HS-27A (cell line): ENCODE results near the gene LRP5.
"Not testable (repeated sequence)": the region's sequence is repeated elsewhere in the genome, so short reads cannot be mapped to it uniquely, and the experiment has no call there.

ENCODE experiments used
- DNase-seq: peaks from one replicate; pipeline ENCODE4 v3.0.0-alpha.2; 2012; ENCODE audit warnings: low read depth, missing footprints

Gene LRP5

GRCh38 chr11:68329536-68329935 is 17.1 kb downstream of the LRP5 start:
- no peak for DNase-seq

DNA sequence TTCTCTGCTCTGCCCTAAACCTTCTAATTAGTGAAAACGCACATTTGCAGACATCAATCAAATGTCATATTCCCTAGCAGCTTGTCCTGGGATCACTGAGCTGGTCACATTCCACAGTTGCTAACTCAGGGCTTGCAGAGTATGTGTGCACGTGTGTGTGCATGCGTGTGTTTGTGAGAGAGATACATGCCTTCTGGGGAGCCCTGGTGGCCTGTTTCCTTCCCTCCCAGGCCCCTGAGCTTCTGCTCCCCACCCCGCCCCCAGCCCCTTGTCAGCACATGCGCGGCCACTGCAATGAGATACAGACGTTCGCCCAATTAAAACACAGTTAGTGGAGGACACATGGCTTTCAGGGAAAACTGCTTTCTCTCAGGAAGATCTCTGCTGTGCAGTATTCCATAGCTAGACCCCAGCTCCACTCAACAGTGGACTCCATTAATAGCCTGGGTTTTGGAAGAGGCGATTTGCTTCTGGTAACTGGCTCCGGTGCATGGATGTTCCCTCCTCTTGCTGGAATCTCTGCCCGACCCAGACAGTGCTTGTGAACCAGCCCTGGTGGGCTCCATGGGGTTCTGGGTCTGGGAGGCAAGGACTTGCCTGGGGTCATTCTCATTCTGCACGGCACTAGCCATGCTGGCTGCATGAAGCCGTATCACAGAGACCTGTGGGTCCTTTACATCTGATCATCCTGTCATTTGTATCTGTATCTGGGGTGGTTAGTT is 17.7 kb downstream of the LRP5 start:
- no peak for DNase-seq

GRCh38 chr11:68330700-68331337 is 18.4 kb downstream of the LRP5 start:
- no peak for DNase-seq

GRCh38 chr11:68331338-68331947 is 19.1 kb downstream of the LRP5 start:
- no peak for DNase-seq

DNA sequence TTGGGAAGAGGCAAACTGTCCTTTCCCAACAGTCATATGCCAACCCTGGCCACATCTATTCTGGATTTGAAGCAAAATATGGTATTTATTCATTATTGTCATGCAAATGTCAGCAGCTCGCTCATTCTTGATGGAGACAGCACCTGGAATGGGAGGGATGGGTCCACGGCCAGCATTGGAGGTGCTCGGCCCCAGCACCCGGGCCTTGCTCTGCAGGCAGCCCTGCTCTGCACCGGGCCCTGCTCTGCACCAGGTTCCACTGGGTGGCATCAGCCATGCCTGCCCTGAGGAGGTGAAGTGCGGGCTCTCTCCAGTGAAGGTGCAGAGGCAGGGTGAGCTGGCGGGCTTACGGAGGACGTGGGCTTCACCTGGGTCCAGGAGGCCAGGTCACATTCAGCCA is 19.8 kb downstream of the LRP5 start:
- no peak for DNase-seq

DNA sequence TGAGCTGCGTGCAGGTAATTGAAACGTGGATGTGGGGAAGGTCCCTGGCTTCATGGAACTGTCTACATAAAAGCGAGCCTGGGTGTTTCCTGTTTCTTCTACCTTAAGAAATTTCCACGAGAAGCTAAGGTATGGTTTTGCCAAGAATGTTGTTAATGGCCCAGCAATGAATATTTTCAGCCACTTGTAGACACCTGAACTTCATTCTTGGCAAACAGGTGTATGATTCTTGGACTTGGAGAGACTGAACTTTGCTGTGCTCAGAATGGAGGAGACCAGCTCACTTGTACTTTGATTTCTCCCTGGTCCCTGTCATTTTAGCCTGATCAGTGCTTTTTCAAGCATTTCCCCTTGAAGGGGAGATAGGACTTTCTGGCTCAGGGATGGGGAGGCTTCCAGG is 20.8 kb downstream of the LRP5 start:
- no peak for DNase-seq

GRCh38 chr11:68334923-68335322 is 22.5 kb downstream of the LRP5 start:
- DNase-seq: no peak

DNA sequence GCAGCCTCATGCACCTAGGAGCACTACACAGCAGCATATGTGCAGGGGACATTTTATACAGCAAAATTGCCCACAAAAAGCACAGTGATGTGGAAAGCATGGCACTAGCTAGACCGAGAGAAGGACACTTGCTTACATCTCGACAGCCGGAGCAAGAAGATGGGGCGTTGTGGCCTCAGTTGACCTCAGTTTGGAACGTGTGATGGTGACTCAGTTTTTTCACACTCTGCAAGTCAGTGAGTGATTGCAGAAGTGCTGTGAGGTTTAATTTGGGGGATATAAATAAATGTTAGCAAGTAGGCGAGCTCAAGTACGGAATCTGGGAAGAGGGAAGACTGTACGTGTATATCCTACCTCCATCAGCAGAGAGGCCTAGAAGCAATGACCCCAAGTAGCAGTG is 23.3 kb downstream of the LRP5 start:
- DNase-seq: no peak

DNA sequence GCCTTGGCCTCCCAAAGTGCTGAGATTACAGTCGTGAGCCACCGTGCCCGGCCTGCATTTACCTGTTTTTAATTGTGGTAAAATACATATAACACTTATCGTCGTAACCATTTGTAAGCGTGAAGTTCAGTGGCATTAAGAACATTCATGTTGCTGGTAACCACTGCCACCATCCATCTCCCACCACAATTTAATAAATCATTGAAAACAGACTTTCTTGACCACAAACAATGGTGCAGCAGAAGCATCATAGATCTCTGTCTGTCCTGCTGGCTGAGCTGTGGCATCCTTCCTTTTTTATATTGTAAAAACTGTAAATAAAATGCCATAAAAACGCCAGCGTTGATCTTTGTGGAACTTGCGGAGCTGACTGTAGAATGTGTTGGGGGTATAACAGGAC is 24.3 kb downstream of the LRP5 start:
- DNase-seq: no peak

GRCh38 chr11:68337399-68337835 is 25.0 kb downstream of the LRP5 start:
- no peak for DNase-seq

DNA sequence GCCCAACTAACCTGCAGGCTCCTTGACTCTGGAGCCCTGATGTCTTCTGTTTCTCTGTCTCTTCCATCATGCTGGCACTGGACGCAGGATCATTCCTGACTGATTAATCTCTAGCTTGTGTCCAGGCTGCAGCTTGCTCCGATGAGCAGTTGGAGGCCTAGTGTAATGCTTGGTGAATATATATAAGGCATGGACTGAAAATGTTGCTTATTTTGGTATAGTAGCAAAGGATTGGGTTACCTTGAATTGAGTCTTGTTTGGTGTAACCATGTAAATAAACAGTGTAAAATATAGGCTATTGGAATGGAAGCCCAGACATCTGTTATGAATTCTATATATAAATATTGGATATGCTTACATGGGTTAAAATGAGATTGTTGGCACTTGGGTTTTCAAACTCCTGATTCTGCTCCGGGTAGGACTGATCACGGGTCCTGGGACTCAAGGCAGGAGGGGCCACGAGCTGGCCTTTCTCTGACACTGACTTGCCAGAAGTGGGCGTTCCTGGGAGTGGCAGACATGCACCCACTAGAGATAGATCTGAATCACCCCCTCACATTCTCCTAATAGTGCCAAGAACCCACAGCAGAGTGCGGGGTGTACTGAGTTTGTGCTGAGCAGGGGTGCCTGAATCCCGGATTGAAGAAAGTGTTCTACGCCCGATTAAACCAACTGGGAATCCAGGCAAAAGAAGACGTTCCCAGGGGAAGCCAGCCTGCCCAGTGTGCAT is 25.8 kb downstream of the LRP5 start:
- no peak for DNase-seq

- no peak for DNase-seq
These were observed 27.8 kb downstream of the LRP5 start for GRCh38 chr11:68340003-68340767.

DNA sequence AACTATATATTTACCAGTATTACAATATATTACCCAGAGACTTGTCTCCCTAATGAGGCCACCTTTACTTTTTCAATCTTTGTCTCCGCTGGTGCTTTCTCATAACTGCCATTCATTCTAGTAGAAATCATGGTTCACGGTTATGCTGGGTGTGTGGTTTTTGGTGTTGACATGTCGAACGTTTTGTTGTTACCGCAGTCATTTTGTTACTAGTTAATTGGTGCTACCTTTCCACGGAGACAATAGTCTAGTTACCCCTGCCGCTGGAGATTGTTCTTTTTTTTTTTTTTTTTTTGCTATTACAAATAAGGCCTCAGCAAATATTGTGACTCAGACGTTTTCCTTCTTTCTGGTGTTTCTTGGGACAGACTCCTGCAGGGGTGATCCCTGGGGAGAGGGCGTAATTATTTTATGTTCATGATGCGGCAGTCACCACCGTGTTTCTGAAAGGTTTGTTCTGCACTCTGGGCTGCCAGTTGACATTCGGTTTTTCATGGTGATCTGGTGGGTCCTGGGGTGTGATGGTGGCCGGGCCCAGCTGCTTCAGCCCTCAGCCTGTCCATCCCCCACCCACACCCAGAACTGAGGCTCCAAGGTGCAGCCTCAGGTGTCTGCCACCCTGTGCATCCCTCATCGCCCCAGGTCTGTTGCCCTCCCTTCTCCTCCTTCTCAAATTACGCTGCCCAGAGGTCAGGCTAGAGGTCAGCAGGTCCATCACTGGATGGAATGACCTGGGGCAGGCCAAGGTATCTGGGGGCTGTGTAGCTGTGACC is 28.6 kb downstream of the LRP5 start:
- no peak for DNase-seq

DNA sequence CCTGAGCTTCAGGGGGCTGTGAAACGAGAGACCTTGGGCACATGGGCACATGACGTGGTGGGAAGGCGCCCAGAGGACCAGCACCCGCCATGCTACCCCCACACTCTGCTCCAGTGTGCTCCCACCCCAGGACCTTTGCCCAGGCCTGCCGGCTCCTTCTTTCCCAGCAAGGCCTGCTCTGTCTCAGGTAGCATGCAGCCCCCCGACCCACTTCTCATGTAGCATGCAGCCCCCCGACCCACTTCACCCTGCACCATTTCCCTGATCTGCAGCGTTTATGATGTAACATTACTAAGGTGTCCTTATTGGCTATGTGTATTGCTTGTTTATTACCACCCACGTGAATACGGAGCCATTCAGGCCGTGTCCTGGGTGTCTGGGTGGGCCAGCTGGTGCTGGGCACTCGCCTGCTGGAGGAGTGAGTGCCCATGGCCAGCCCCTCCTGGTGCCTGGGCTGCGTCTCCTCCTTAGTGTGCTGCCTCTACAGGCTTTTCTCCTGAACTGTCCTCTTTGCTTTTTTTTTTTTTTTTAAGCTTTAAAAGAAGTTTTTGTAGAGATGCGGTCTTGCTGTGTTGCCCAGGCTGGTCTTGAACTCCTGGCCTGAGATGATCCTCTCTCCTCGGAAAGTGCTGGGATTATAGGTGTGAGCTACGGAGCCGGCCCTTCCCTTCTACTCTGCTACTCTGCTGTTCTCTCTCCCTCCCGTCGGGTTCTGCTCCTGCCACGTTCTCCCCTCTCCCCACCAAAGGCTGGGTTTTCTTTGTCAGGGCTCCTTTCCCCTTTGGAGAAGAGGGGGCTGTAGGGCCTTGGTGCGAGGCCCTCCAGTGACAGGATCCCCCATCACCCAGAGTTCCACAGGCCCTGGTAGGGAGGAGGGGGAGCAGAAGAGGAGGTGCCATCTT is 29.4 kb downstream of the LRP5 start:
- no peak for DNase-seq

GRCh38 chr11:68342459-68343158 is 30.2 kb downstream of the LRP5 start:
- DNase-seq: no peak

GRCh38 chr11:68343761-68344256 is 31.4 kb downstream of the LRP5 start:
- no peak for DNase-seq

DNA sequence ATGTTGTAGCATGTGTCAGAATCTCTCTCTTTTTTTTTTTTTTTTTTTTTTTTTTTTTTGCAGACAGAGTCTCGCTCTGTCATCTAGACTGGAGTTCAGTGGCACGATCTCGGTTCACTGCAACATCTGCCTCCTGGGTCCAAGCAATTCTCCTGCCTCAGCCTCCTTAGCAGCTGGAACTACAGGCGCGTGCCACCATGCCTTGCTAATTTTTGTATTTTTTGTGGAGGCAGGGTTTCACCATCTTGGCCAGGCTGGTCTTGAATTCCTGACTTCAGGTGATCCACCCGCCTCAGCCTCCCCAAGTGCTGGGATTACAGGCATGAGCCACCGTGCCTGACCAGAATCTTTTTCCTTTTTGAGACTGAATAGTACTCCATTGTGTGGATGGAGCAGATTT is 32.4 kb downstream of the LRP5 start:
- not testable (repeated sequence) for DNase-seq

DNA sequence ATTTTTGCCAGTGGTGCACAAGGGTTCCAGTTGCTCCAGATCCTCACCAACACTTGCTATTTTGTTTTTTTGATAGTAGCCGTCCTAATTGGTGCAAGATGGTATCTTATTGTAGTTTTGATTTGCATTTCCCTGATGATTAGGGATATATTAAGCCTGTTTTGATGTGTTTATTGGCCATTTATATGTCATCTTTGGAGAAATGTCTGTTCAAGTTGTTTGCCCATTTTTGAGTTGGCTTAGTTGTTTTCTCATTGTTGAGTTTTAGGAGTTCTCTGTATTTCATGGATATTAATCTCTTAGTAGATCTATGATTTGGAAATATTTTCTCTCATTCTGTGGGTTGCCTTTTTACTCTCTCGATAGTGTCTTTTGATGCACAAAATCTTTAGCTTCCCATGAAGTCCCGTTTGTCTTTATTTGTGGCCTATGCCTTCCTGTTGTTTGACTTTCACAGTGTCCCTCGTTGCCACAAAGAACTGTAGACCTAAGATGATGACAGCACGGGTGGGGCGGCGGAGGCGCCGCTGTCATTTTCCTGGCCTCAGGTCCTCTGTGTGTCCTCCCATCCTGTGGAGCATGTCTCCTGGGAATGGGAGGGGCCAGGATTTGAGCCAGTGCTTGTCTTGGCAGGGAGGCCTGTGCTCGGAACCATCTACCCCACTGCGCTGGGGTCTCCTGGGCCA is 33.5 kb downstream of the LRP5 start:
- no peak for DNase-seq

DNA sequence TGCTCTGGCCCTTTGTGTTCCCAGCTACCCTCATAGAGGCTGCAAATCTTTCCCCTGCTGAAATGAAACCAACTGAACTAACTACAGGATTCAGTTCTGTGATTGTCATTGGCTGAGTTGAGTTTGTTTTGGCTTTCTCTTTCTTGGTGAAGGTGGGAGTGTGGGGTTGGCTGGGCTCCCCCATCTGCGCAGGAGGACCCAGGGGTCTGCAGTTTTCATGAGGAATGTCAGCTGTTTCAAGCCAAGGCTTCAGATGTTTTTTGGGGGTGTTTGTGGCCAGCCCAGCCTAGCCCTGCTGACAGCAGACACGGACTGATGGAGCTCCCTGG is 34.0 kb downstream of the LRP5 start:
- no peak for DNase-seq
